Adrenal gland (tissue), 12 donors: Measurements from ENCODE around the gene C17orf100. TPM values are rescaled to one million over a fixed set of nuclear protein-coding genes. Genes with fewer than 3 reads are reported as not detected.

ENCODE experiments used
- DNase-seq, 7 donors: peaks; one replicate each; pipeline ENCODE4 v3.0.0-alpha.2; 2019 to 2020
- H3K27ac ChIP-seq, 5 donors: fragments of 200-600 bp; sonication (generic) in 4 of 5; 1 replicate in 3 of 5; 2 replicates in 2 of 5; pipeline versions ENCODE4 v1.5.1 to v1.8.0; 2016 to 2020; ENCODE audit warnings: mild to moderate bottlenecking in 1 of 5
- H3K27me3 ChIP-seq: fragments of 200-600 bp; 2 replicates; pipeline ENCODE4 v1.8.0; 2021
- H3K36me3 ChIP-seq, 2 donors: fragments of 200-600 bp; replicated peaks in 1 of 2; 1 replicate in 1 of 2; 2 replicates in 1 of 2; pipeline versions ENCODE4 v1.5.1 to v1.8.0; 2018 to 2022
- H3K4me1 ChIP-seq, 2 donors: fragments of 200-600 bp; replicated peaks in 1 of 2; 1 replicate in 1 of 2; 2 replicates in 1 of 2; pipeline versions ENCODE4 v1.5.1 to v1.8.0; 2018 to 2021
- H3K4me3 ChIP-seq, 4 donors: fragments of 200-600 bp; sonication (generic) in 3 of 4; one replicate each; pipeline ENCODE4 v1.5.1; 2016 to 2018
- H3K9me3 ChIP-seq, 3 donors: fragments of 200-600 bp; sonication (generic) in 1 of 3; replicated peaks in 1 of 3; 1 replicate in 2 of 3; 2 replicates in 1 of 3; pipeline versions ENCODE4 v1.5.1 to v1.8.0; 2016 to 2021
- POLR2A ChIP-seq, 2 donors: fragments of 450-650 bp; IDR thresholded peaks; one replicate each; pipeline ENCODE4 v1.6.1; 2017; ENCODE audit warnings: antibody characterized with exemption in 2 of 2, mild to moderate bottlenecking in 2 of 2, moderate library complexity in 1 of 2
- WGBS, 4 donors: extraction: QIAGEN DNeasy Blood & Tissue Kit in 2 of 4; methylation state at CpG; one replicate each; pipeline versions ENCODE4 v1.1.5 to v1.1.7; 2013 to 2017; 5-methylcytosine and 5-hydroxymethylcytosine counted together
- intact Hi-C, 2 donors: fragments of 100-400 bp; cut with DNase I; formaldehyde crosslinking; loops; one replicate each; pipeline versions ENCODE4 v1.14.1 to v1.15.0; 2022 to 2023
- polyA plus RNA-seq, 3 donors: library from polyadenylated mRNA; stranded (reverse); fragments of 200-250 nt in 2 of 3; fragments of 350-450 nt in 1 of 3; fragmentation: Illumina TruSeq in 1 of 3; extraction: RNeasy Lipid Tissue Mini Kit (QIAGEN cat#74804) in 1 of 3; gene quantifications; one replicate each; pipeline ENCODE4 v1.2.3, GENCODE V29; 2013 to 2014
- total RNA-seq, 9 donors: library from RNA; depleted of rRNA in 4 of 9; stranded (reverse); fragments of >200 nt in 4 of 9; fragments of 120-200 nt in 1 of 9; fragmentation: NEBNext Ultra II Directional in 1 of 9; extraction: Animal tissue kit (Norgen Biotek cat#: 25700) in 1 of 9; gene quantifications; one replicate each; pipeline versions ENCODE4 v1.1.0 to v1.2.4, GENCODE V29; 2013 to 2023
- TF ChIP-seq, protein P1 (sequence below), 6 experiments: fragments of 450-650 bp in 4 of 6; fragments of 200-600 bp in 2 of 6; sonication (generic) in 1 of 6; IDR thresholded peaks; 1 replicate in 5 of 6; 2 replicates in 1 of 6; pipeline versions ENCODE4 v1.5.1 to v1.8.0; 2016 to 2021; ENCODE audit warnings: antibody characterized with exemption in 6 of 6, mild to moderate bottlenecking in 2 of 6, moderate library complexity in 1 of 6
- donor health status: healthy with polysubstance abuse.
- donor health status: Bipolar disorder and iron deficiency.
- donor health status: DM: yes; HTN: yes; CAD: no.
- donor health status: DM: no; HTN: no; CAD: no.
- donor health status: DM: no; HTN: no; CAD: no.
- donor health status: DM: yes; HTN: yes; CAD: no.

The C17orf100 gene
- total and polyA plus RNA-seq, 12 donors: 0.87 to 3.6 (median 2.1) TPM

DNA sequence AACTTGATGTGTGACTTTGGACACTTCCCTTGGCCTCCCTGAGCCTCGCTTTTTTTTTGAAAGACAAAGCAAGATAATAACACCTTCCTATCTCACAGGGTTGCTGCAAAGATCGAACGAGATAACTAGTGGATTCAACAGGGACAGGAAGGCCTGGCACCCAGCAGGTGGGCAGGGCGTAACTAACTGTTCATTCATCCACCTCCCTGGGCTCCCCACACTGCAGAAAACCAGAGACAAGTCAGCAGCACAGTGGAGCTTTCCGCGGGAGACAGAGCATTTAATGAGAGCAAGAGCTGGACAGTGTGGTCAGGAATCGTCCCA lies 32.9 kb downstream of the C17orf100 start:
- WGBS, 4 donors: 61 to 71% (median 66%) methylated on average over 7 of the region's 7 CpGs
- DNase-seq: no peak
- Histone ChIP-seq H3K4me3 (no peak overlapping the region), H3K4me1 (no peaks in the 10 kb centered on the region), H3K27ac (no peak overlapping the region), H3K9me3 (no peaks in the 10 kb centered on the region), H3K27me3 (no peaks in the 10 kb centered on the region), H3K36me3 (no peaks in the 10 kb centered on the region)
- TF ChIP-seq, protein P1, sequence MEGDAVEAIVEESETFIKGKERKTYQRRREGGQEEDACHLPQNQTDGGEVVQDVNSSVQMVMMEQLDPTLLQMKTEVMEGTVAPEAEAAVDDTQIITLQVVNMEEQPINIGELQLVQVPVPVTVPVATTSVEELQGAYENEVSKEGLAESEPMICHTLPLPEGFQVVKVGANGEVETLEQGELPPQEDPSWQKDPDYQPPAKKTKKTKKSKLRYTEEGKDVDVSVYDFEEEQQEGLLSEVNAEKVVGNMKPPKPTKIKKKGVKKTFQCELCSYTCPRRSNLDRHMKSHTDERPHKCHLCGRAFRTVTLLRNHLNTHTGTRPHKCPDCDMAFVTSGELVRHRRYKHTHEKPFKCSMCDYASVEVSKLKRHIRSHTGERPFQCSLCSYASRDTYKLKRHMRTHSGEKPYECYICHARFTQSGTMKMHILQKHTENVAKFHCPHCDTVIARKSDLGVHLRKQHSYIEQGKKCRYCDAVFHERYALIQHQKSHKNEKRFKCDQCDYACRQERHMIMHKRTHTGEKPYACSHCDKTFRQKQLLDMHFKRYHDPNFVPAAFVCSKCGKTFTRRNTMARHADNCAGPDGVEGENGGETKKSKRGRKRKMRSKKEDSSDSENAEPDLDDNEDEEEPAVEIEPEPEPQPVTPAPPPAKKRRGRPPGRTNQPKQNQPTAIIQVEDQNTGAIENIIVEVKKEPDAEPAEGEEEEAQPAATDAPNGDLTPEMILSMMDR (IDR thresholded peaks at IDR 0.05): no peak
- no peak for TF ChIP-seq POLR2A (IDR thresholded peaks at IDR 0.05)
- intact Hi-C loops: no loop called here

DNA sequence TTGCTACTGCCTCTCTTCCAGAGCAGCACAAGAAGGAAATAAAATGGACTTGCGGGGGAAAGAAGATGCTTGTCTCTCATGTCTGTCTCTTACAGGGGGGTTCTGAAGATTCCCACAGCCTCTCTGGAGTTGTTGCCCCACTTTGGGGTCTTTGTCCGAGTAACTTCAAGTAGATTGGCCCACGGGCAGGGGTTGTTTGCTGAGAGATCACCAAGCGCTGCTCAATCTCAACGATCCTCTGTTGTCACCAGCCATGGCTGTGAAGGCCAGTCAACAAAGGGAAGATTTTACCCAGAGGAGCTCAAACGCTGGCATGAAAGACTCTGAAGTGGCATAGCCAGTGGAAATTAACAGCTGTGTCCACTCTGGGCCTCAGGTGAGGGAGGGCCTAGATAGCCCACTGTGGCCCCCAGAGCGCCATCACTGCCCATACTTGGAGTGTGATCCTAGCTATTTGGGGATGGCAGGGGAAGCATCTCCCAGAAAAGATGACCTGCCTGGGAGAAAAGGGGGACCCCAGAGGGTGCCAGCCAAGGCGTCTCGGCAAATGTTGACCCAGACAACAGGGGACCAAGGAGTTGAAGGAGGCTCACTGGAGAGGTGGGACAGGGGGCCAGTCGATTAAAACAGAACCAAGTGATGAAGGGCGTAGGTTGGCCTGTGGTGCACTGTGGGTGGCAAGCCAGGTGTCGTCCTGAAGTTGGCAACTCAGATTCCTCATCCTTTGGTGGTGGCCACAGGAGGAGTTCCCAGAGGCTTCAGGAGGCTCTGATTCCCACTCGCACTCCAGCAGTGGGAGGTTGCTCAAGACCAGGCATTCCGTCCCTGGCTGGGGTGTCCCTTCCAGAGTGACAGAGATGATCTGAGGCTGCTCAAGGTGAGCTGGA lies 33.6 kb downstream of the C17orf100 start:
- no peaks in the 10 kb centered on the region for H3K4me1 ChIP-seq
- whole genome bisulfite sequencing, 4 donors: 81 to 88% (median 82%) methylated on average over 13 to 14 of the region's 14 CpGs
- no peaks in the 10 kb centered on the region for H3K27me3 ChIP-seq
- H3K27ac ChIP-seq: no peak overlapping the region
- H3K36me3 ChIP-seq: no peaks in the 10 kb centered on the region
- TF ChIP-seq POLR2A (IDR thresholded peaks at IDR 0.05): no peak
- TF ChIP-seq, protein P1 (IDR thresholded peaks at IDR 0.05): no peak
- no peak for DNase-seq
- no peaks in the 10 kb centered on the region for H3K9me3 ChIP-seq
- intact Hi-C loops: no loop called here
- no peak overlapping the region for H3K4me3 ChIP-seq

DNA sequence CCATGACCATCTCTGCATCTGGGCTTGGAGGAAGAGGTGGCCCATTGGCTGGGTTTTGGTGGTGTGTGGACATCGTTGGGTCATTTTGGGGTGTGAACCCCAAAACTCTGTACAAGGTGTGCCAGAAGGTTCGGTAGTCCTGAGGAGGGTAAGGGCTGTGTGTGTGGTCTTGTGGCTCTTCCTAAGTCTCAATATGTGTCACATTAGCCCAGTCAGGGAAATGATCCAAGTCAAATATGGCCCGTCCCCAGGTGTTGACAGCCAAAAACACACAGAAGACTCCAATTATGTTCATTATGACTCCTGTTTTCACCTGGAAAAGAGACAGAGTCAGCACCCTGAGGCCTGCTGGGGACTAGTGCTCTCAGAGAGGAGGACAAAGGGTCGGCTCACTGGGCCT lies 34.5 kb downstream of the C17orf100 start:
- Histone ChIP-seq H3K9me3 (no peaks in the 10 kb centered on the region), H3K27ac (no peak overlapping the region), H3K4me3 (no peak overlapping the region), H3K4me1 (no peaks in the 10 kb centered on the region), H3K27me3 (no peaks in the 10 kb centered on the region), H3K36me3 (no peaks in the 10 kb centered on the region)
- 85 to 91% (median 89%) methylated on average over 4 of the region's 4 CpGs for WGBS, 4 donors
- intact Hi-C loops: no loop called here
- TF ChIP-seq, protein P1 (IDR thresholded peaks at IDR 0.05): no peak
- no peak for TF ChIP-seq POLR2A (IDR thresholded peaks at IDR 0.05)
- no peak for DNase-seq

DNA sequence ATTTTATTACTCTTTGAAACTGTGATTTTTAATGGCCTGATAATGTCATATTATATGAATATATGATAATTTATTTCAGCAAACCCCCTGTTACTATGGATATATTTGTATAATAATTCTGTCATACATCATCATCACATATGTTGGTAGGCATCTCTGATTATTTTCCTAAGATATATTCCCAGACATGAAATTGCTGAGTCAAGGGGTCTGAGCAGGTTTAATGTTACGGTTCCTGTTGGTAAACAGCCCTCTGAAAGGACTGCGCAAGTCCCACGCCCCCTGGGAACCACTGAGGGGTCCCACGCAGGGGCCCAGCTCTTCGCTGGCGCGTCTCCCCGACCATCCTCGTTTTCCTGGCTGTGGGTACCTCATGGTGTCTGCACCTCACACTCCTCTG lies 37.4 kb downstream of the C17orf100 start:
- DNase-seq: no peak
- Histone ChIP-seq H3K4me1 (no peaks in the 10 kb centered on the region), H3K4me3 (no peak overlapping the region), H3K27me3 (no peaks in the 10 kb centered on the region), H3K9me3 (no peaks in the 10 kb centered on the region), H3K27ac (no peak overlapping the region), H3K36me3 (no peaks in the 10 kb centered on the region)
- 85 to 93% (median 87%) methylated on average over 9 of the region's 9 CpGs for WGBS, 4 donors
- TF ChIP-seq, protein P1 (IDR thresholded peaks at IDR 0.05): no peak
- TF ChIP-seq POLR2A (IDR thresholded peaks at IDR 0.05): no peak
- intact Hi-C loops: no loop called here
